Endothelial cell (in vitro differentiated cells): Measurements from ENCODE around the gene XRCC1. TPM values are rescaled to one million over a fixed set of nuclear protein-coding genes. Genes with fewer than 3 reads are reported as not detected.

ENCODE experiments used
- DNase-seq: peaks from one replicate; pipeline ENCODE4 v3.0.0; 2021; ENCODE audit warnings: low spot score
- H3K27ac Mint-ChIP-seq: one replicate; pipeline ENCODE4 v1.8.0; 2021; ENCODE audit warnings: mixed read lengths, inconsistent platforms; ENCODE audit not compliant: unreplicated experiment
- H3K27me3 Mint-ChIP-seq: one replicate; pipeline ENCODE4 v1.8.0; 2021; ENCODE audit warnings: mild to moderate bottlenecking, moderate library complexity, mixed read lengths, inconsistent platforms; ENCODE audit not compliant: unreplicated experiment
- H3K36me3 Mint-ChIP-seq: one replicate; pipeline ENCODE4 v1.8.0; 2021; ENCODE audit warnings: mild to moderate bottlenecking, low read depth, mixed read lengths, inconsistent platforms; ENCODE audit not compliant: unreplicated experiment
- H3K4me1 Mint-ChIP-seq: one replicate; pipeline ENCODE4 v1.8.0; 2021; ENCODE audit warnings: mild to moderate bottlenecking, mixed read lengths, inconsistent platforms; ENCODE audit not compliant: unreplicated experiment
- H3K4me3 Mint-ChIP-seq: one replicate; pipeline ENCODE4 v1.8.0; 2021; ENCODE audit warnings: mild to moderate bottlenecking, mixed read lengths, inconsistent platforms; ENCODE audit not compliant: unreplicated experiment
- H3K9me3 Mint-ChIP-seq: one replicate; pipeline ENCODE4 v1.8.0; 2021; ENCODE audit warnings: mixed read lengths, inconsistent platforms; ENCODE audit not compliant: unreplicated experiment
- total RNA-seq: library from RNA; stranded (reverse); fragmentation: NEBNext Ultra II Directional; extraction: Animal tissue kit (Norgen Biotek cat#: 25700); gene quantifications from one replicate; pipeline ENCODE4 v1.2.1, GENCODE V29; 2021; ENCODE audit not compliant: unreplicated experiment
- TF ChIP-seq, protein P1 (sequence below): fragments of 200-600 bp; sonication (generic); IDR thresholded peaks from one replicate; pipeline ENCODE4 v1.5.0; 2021; ENCODE audit warnings: antibody characterized with exemption; ENCODE audit not compliant: unreplicated experiment

Gene XRCC1
- total RNA-seq, 1 donor from 2014 or later: 45.1 TPM

DNA sequence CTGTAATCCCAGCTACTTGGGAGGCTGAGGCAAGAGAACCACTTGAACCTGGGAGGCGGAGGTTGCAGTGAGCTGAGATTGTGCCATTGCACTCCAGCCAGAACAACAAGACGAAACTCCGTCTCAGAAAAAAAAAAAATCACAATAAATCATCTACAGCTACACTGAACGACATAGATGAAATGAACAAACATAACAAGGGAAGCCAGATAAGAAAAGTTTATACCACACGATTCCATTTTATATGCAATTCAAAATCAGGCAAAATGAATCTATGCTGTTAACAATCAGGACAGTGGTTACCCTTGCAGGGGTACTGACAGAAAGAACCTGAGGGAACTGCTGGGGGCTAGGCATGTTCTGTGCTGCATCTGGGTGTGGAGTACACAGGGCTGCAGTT is 5.7 kb downstream of the XRCC1 start:
- no peak for DNase-seq
- Mint-ChIP-seq H3K4me3 (no peak overlapping the region), H3K27ac (no peak overlapping the region), H3K9me3 (no peaks in the 10 kb centered on the region), H3K4me1 (peaks cover under 1% of the 10 kb centered on the region), H3K36me3 (peaks cover 4% of the 10 kb centered on the region), H3K27me3 (peaks cover 4% of the 10 kb centered on the region)
- TF ChIP-seq, protein P1, sequence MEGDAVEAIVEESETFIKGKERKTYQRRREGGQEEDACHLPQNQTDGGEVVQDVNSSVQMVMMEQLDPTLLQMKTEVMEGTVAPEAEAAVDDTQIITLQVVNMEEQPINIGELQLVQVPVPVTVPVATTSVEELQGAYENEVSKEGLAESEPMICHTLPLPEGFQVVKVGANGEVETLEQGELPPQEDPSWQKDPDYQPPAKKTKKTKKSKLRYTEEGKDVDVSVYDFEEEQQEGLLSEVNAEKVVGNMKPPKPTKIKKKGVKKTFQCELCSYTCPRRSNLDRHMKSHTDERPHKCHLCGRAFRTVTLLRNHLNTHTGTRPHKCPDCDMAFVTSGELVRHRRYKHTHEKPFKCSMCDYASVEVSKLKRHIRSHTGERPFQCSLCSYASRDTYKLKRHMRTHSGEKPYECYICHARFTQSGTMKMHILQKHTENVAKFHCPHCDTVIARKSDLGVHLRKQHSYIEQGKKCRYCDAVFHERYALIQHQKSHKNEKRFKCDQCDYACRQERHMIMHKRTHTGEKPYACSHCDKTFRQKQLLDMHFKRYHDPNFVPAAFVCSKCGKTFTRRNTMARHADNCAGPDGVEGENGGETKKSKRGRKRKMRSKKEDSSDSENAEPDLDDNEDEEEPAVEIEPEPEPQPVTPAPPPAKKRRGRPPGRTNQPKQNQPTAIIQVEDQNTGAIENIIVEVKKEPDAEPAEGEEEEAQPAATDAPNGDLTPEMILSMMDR: no peak

DNA sequence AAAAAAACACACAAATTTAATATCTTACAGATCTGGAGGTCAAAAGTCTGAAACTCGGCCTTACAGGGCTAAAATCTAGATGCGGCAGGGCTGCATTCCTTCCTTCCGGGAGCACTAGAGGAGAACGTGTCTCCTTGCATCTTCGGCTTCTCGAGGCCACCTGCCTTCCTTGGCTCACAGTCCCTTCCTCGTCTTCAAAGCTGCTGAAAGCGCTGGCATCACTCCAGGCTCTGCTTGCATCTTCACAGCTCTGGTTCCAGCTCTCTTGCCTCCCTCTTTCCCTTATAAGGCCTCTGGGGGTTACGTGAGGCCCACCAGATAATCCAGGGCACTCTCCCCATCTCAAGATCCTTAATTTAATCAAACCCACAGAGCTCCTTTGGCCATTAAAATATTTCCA is 10.5 kb downstream of the XRCC1 start:
- DNase-seq: no peak
- H3K27ac Mint-ChIP-seq: no peak overlapping the region
- no peak overlapping the region for H3K4me3 Mint-ChIP-seq
- no peaks in the 10 kb centered on the region for H3K9me3 Mint-ChIP-seq
- H3K4me1 Mint-ChIP-seq: no peaks in the 10 kb centered on the region
- H3K27me3 Mint-ChIP-seq: peaks cover 9% of the 10 kb centered on the region
- TF ChIP-seq, protein P1: no peak
- peaks cover 22% of the 10 kb centered on the region for H3K36me3 Mint-ChIP-seq

DNA sequence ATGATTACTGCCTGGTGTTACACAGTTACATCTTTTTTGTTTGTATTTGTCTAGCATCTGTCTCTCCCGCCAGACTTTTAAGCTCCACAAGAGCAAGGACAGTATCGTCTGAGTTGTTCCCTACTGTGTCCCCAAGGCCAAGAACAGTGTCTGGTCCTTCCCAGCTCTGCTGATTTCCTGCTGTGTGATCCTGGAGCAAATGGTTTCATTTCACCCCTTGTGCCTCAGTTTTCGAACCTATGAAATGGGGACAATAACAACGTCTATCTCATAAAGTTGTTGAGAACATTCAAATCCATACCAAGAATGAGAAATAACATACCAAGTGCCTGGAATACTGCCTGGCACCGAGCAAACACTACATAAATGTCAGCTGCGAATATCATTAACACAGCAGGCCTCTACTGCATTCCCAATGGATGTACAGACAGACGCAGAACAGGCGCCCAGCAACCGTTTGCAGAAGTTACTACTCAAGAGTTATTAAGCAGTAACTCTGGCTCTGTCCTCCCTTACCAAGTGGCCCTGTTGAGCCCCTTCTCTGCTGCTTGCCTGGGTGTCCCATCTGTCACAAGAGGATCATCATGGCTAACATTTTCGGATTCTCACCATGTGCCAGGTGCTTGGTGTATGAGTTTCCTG is 11.4 kb downstream of the XRCC1 start:
- Mint-ChIP-seq H3K4me3 (peak overlapping the region; percentile 2), H3K27ac (no peak overlapping the region), H3K36me3 (peaks cover 26% of the 10 kb centered on the region), H3K4me1 (no peaks in the 10 kb centered on the region), H3K27me3 (peaks cover 9% of the 10 kb centered on the region), H3K9me3 (no peaks in the 10 kb centered on the region)
- TF ChIP-seq, protein P1: no peak
- no peak for DNase-seq

DNA sequence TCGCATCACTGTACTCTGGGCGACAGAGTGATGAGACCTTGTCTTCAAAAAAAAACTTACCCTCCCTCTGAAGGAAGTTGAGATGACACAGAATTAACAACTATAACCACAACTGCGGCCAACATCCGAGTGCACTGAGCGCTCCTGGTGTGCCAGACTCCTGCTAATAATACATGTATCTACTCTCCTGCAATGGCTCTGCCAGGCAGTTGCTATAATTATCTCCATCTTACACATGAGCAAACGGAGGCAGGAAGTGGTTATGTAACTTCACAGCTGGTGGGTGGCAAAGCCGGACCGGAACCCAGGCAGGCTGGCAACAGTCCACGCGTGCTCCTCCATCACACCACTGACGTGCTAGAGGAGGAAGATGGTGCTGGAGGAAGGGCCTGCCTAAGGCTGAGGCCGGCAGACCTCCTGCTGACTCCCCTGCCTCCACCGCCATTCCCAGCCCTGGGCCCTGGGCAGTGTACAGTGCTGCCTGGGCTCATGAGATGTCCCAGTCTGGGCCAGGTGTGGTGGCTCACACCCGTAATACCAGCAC is 12.6 kb downstream of the XRCC1 start:
- Mint-ChIP-seq H3K27me3 (peaks cover 9% of the 10 kb centered on the region), H3K36me3 (peaks cover 26% of the 10 kb centered on the region), H3K27ac (no peak overlapping the region), H3K4me1 (no peaks in the 10 kb centered on the region), H3K9me3 (no peaks in the 10 kb centered on the region), H3K4me3 (no peak overlapping the region)
- DNase-seq: no peak
- TF ChIP-seq, protein P1: no peak

DNA sequence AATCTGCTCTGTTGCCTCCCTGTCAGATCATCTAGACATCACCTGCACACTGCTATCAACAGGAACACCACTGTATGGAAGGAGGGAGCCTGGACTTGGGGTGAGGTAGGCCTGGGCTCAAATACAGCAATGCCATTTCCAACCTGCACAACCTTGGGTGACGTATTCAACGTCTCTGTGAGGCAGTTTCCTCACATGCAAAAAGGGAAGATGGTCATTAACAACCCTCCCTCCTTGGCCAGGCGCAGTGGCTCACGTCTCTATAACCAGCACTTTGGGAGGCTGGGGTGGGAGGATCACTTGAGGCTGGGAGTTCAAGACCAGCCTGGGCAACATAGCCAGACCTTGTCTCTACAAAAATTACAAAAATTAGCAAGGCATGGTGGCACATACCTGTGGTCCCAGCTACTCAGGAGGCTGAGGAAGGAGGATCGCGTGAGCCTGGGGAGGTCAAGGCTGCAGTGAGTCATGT is 13.1 kb downstream of the XRCC1 start:
- peaks cover 26% of the 10 kb centered on the region for H3K36me3 Mint-ChIP-seq
- no peaks in the 10 kb centered on the region for H3K4me1 Mint-ChIP-seq
- TF ChIP-seq, protein P1: no peak
- H3K4me3 Mint-ChIP-seq: no peak overlapping the region
- peak overlapping the region; percentile 70 for H3K27ac Mint-ChIP-seq
- H3K27me3 Mint-ChIP-seq: peaks cover 9% of the 10 kb centered on the region
- no peak for DNase-seq
- H3K9me3 Mint-ChIP-seq: no peaks in the 10 kb centered on the region
